Stomach smooth muscle (tissue), 2 donors: Measurements from ENCODE around the gene MYT1.
"Not testable (repeated sequence)": the region's sequence is repeated elsewhere in the genome, so short reads cannot be mapped to it uniquely, and the experiment has no call there.

Source experiments
- H3K27ac ChIP-seq: one replicate; pipeline ENCODE4 v1.7.0; 2013; ENCODE audit warnings: mild to moderate bottlenecking, low read length, inconsistent platforms
- H3K27me3 ChIP-seq, 2 donors: one replicate each; pipeline ENCODE4 v1.7.0; 2013; ENCODE audit warnings: low read length in 2 of 2; ENCODE audit not compliant: insufficient read depth in 2 of 2, control insufficient read depth in 1 of 2
- H3K36me3 ChIP-seq, 2 donors: one replicate each; pipeline ENCODE4 v1.7.0; 2013; ENCODE audit warnings: low read length in 2 of 2; ENCODE audit not compliant: control insufficient read depth in 2 of 2, insufficient read depth in 2 of 2
- H3K4me1 ChIP-seq: one replicate; pipeline ENCODE4 v1.7.0; 2013; ENCODE audit warnings: low read length; ENCODE audit not compliant: control insufficient read depth, insufficient read depth
- H3K4me3 ChIP-seq, 2 donors: one replicate each; pipeline ENCODE4 v1.7.0; 2013; ENCODE audit warnings: low read length in 2 of 2
- H3K9ac ChIP-seq, 2 donors: one replicate each; pipeline ENCODE4 v1.7.0; 2013; ENCODE audit warnings: low read length in 2 of 2, mild to moderate bottlenecking in 1 of 2
- H3K9me3 ChIP-seq, 2 donors: one replicate each; pipeline ENCODE4 v1.7.0; 2013; ENCODE audit warnings: low read length in 2 of 2; ENCODE audit not compliant: control insufficient read depth in 2 of 2
- donor health status: healthy.
- donor health status: Pancreatic carcinoma.

MYT1 gene

DNA sequence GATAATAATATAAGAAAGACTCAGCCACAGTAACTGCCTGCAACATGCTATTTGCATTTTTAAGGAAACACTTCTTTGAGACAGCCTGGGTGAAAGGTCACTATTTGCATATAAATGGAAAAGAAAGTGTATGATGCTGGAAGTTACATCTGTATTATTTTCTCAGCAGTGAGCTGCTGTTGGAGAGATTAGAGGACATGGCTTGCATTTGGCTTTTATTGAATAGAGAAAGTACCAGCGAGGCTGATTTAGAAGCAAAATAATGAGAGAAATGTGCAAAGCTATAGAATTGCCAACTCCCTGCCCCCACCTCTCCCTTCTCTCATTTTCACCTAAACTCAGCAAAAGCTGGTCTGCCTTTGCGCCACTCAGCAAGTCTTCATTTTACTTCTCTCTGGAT lies 12.7 kb downstream of the MYT1 start:
- Histone ChIP-seq H3K27me3 (peaks cover 10 to 11% of the 10 kb centered on the region in 2 donors), H3K36me3 (no peaks in the 10 kb centered on the region), H3K9ac (no peak overlapping the region), H3K4me3 (no peak overlapping the region), H3K9me3 (no peaks in the 10 kb centered on the region), H3K27ac (no peak overlapping the region), H3K4me1 (no peaks in the 10 kb centered on the region)

DNA sequence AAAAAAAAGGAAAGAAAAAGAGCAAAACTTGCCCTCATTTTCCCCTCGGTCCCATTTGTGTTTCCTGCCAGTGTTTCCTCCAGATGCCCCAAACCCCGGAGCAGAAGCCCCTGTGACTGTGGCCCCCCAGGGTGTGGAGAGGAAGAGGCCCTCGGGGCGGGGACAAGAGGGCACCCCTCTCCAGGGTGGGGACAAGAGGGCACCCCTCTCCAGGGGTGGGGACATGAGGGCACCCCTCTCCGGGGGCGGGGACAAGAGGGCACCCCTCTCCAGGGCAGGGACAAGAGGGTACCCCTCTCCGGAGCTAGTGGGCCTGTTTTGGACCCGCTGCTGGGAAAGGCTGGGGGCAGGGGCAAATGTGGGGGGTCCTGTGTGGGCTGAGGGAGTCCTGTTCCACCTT lies 13.1 kb downstream of the MYT1 start:
- no peaks in the 10 kb centered on the region for H3K9me3 ChIP-seq
- no peak overlapping the region for H3K9ac ChIP-seq
- H3K27ac ChIP-seq = no peak overlapping the region
- H3K4me3 ChIP-seq = no peak overlapping the region
- H3K36me3 ChIP-seq = no peaks in the 10 kb centered on the region
- H3K27me3 ChIP-seq = peaks cover 8 to 10% of the 10 kb centered on the region in 2 donors
- H3K4me1 ChIP-seq = no peaks in the 10 kb centered on the region

DNA sequence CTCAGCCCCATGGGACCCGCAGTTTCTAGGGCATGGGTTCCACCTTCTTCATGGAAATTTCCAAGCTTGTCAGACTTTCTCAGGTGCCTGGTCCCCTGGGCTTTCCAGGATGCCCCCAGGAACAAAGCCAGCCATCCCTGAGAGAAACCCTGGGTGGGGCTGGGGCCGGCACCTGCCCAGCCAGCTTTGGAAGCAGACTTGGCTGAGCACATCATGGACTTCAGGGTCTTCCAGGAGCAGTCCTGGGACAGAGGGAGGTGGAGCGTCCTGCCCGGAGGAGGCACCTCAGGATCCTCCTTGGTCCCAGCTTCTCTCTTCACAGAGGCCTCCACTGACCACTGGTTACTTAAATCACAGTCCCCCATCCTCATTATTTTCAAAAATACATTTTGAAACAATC lies 13.5 kb downstream of the MYT1 start:
- Histone ChIP-seq H3K36me3 (no peaks in the 10 kb centered on the region), H3K27ac (no peak overlapping the region), H3K9ac (no peak overlapping the region), H3K4me1 (no peaks in the 10 kb centered on the region), H3K4me3 (no peak overlapping the region), H3K9me3 (no peaks in the 10 kb centered on the region), H3K27me3 (peaks cover 8 to 10% of the 10 kb centered on the region in 2 donors)

DNA sequence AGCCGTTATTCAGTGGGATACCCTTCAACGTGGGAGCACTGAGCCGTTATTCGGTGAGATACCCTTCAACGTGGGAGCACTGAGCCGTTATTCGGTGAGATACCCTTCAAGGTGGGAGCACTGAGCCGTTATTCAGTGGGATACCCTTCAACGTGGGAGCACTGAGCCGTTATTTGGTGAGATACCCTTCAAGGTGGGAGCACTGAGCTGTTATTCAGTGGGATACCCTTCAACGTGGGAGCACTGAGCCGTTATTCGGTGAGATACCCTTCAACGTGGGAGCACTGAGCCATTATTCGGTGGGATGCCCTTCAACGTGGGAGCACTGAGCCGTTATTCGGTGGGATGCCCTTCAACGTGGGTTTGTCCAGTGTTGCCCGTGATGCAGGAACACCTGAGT lies 14.7 kb downstream of the MYT1 start:
- not testable (repeated sequence) for H3K9me3 ChIP-seq, H3K27me3 ChIP-seq, H3K36me3 ChIP-seq, H3K4me1 ChIP-seq, H3K27ac ChIP-seq, H3K4me3 ChIP-seq, H3K9ac ChIP-seq

DNA sequence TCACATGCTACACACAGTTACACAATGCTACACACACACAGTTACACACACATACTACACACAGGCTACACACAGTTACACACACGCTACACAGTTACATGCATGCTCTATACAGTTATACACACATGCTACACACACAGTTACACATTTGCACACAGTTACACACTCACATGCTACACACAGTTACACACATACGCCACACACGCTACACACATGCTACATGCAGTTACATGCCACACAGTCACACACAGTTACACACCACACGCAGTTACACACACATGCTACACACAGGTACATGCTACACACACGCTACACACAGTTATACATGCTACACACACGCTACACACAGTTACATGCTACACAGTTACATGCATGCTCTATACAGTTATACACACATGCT lies 15.6 kb downstream of the MYT1 start:
- Histone ChIP-seq H3K27me3 (peaks cover 5 to 8% of the 10 kb centered on the region in 2 donors), H3K4me3 (no peak overlapping the region), H3K27ac (no peak overlapping the region), H3K4me1 (no peaks in the 10 kb centered on the region), H3K9me3 (no peaks in the 10 kb centered on the region), H3K36me3 (no peaks in the 10 kb centered on the region), H3K9ac (no peak overlapping the region)

DNA sequence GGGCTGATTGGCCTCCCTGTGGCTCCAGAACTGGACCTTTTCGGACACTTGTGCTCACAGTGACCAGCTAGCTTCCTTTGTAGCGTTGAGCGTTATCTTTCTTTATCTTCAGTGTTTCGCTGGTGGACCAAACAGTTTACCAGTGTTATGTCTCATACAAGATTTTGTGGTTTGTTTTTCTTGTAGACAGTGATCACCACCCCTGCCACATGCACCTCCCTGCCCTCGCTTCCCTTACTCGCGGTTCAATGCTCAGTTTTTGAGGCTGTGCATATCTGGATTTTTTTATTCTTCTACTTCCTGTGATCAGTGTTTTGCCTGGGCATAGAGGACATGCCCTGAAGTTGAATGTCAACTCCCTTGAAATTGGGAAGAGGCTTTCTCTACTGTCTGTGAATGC lies 16.4 kb downstream of the MYT1 start:
- Histone ChIP-seq H3K27ac (no peak overlapping the region), H3K4me3 (no peak overlapping the region), H3K4me1 (no peaks in the 10 kb centered on the region), H3K9me3 (no peaks in the 10 kb centered on the region), H3K36me3 (no peaks in the 10 kb centered on the region), H3K27me3 (peaks cover 6 to 11% of the 10 kb centered on the region in 2 donors), H3K9ac (no peak overlapping the region)

DNA sequence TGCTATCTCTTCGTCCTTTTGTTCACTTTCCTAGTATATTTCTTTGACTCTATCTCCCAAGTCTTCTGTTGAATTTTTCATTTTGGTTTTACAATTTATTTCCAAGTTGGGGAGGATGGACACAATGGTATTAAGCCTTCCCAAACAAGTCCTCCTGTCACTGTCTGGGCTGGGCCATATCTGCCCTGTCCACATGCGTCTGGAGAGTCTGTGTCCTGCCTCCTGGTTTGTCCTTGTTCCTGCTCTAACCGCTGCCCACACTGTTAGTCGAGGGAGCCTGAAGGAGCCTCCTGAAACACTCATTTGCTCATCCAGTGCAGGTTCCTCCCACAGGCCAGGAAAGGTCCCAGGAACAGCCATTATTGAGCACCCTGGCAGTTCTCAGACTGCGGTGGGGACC lies 17.1 kb downstream of the MYT1 start:
- Histone ChIP-seq H3K27me3 (peaks cover 6 to 11% of the 10 kb centered on the region in 2 donors), H3K4me3 (no peak overlapping the region), H3K4me1 (no peaks in the 10 kb centered on the region), H3K9me3 (no peaks in the 10 kb centered on the region), H3K36me3 (no peaks in the 10 kb centered on the region), H3K27ac (no peak overlapping the region), H3K9ac (no peak overlapping the region)

DNA sequence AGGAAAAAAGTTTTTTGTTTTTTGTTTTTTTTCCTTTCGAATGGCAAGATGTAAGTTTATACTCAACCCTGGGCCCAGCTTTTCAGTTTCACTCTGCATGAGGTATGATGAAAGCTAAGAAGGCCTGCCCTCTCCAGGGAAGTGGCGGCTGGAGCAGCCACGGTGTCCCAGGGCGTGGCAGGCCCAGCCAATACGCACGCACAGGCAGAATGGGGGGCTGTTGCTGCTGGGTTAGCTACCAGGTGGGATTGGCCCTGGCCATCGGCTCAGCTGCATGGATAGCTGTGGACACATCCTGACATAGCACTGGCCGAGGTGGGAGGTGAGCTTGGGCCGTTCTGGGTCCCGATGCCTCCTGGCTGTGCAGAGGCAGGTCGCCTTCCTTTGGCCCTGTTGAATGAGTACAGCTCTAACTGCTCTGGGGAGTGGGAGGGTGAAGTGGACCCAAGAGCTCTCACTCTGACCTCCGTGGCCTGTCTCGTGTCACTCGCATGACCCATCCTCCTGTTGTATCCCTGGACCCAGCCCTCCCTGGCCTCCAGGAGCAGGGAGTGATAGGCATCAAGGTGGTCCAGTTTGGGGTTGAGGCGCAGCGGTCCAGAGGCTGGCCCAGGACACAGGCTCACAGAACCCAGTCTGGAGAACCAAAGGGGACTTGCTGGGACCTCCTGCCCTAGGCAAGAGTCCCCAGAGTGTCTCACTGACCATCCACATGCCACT lies 18.1 kb downstream of the MYT1 start:
- no peaks in the 10 kb centered on the region for H3K9me3 ChIP-seq
- no peaks in the 10 kb centered on the region for H3K36me3 ChIP-seq
- H3K27me3 ChIP-seq = peaks cover 6 to 7% of the 10 kb centered on the region in 2 donors
- no peaks in the 10 kb centered on the region for H3K4me1 ChIP-seq
- no peak overlapping the region for H3K9ac ChIP-seq
- no peak overlapping the region for H3K4me3 ChIP-seq
- H3K27ac ChIP-seq = no peak overlapping the region

DNA sequence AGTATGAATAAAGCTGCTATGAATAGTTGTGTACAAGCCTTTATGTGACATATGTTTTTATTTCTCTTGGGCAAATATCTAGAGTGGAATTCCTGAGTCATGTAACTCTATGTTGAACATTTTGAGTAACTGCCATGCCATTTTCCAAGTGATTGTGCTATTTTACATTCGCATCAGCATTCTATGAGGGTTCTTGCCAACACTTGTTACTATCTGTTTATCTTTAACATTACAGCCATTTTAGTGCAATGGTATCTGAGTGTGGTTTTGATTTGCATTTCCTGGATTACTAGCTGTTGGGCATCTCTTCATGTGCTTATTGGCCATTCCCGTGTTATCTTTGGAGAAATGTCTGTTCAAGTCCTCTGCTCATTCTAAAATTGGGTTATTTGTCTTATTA lies 19.1 kb downstream of the MYT1 start:
- H3K9ac ChIP-seq = no peak overlapping the region

DNA sequence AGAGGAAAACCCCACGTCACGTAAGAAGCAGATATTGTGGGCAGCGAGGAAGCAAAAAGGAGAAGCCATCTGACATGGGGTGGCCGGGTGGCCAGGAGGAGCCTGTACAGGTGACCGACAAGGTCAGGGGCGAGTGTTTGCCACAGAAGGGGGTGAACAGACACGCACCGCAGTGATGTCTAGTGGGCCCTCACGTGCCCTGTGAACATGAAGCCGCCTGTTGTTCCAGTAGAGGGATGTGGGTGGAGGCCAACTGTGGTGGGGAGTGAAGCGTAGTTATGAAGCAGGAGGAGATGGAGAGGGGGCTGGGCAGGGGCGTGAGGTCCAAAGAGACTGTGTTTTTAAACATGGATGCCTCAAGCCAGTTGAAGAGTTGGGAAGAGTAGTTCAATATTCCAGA lies 20.5 kb downstream of the MYT1 start:
- Histone ChIP-seq H3K27ac (no peak overlapping the region), H3K4me1 (no peaks in the 10 kb centered on the region)

More for the DNA sequence above, 19.1 kb downstream of the MYT1 start:
- H3K4me1 ChIP-seq = no peaks in the 10 kb centered on the region
- H3K27me3 ChIP-seq = peaks cover 3 to 6% of the 10 kb centered on the region in 2 donors
- no peaks in the 10 kb centered on the region for H3K9me3 ChIP-seq
- H3K36me3 ChIP-seq = no peaks in the 10 kb centered on the region
- no peak overlapping the region for H3K4me3 ChIP-seq
- no peak overlapping the region for H3K27ac ChIP-seq

DNA sequence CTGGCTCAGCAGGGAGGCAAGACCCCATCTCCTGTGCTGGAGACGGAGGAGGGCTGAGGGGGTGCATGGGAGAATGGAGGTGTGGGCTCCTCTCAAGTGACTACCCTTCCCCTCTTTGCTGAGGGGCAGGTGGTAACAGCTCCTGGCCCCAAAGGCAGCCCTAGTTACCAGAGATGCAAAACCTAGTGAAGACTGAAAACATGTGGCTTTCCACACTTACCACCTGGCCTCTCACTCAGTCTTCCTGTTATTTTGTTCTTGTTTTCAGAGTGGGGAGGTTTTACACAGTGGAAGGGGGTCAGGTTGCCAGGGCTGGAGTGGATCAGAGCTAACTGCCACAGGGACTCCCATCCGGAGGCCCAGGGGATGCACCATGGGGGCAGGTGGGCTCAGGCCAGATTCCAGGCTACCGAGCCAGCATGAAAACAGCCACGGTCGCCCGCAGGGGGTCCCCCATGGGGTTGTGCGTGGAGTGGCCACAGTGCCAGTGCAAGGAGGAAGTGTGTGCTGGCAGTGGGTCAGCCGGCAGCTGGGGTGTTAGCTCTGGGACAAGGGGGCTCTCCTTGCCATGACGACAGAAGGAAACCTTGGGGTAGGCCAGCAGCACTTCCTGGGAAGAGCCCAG lies 21.1 kb downstream of the MYT1 start:
- Histone ChIP-seq H3K4me1 (no peaks in the 10 kb centered on the region), H3K27me3 (peaks cover 3 to 12% of the 10 kb centered on the region in 2 donors), H3K4me3 (no peak overlapping the region), H3K36me3 (no peaks in the 10 kb centered on the region), H3K9me3 (no peaks in the 10 kb centered on the region), H3K9ac (no peak overlapping the region), H3K27ac (no peak overlapping the region)

More for the DNA sequence above, 20.5 kb downstream of the MYT1 start:
- H3K36me3 ChIP-seq = no peaks in the 10 kb centered on the region
- H3K4me3 ChIP-seq = no peak overlapping the region
- H3K9me3 ChIP-seq = no peaks in the 10 kb centered on the region
- no peak overlapping the region for H3K9ac ChIP-seq
- peaks cover 3 to 10% of the 10 kb centered on the region in 2 donors for H3K27me3 ChIP-seq
